ENCODE measurements around the gene RBMS3.

GRCh38 chr3:29582273-29582672 is 301.4 kb downstream of the RBMS3 start:
- no peak for TF ChIP-seq CTCF (IDR thresholded peaks at IDR 0.05)
- TF ChIP-seq POLR2AphosphoS5 (IDR thresholded peaks at IDR 0.05) = no peak
- no peak for TF ChIP-seq POLR2A (IDR thresholded peaks at IDR 0.05)
- no peak for TF ChIP-seq EP300 (IDR thresholded peaks at IDR 0.05)

All from upper lobe of left lung (tissue), 4 donors.